ENCODE data around the gene TECPR1. TPM values are rescaled to one million over a fixed set of nuclear protein-coding genes. Genes with fewer than 3 reads are reported as not detected.

TECPR1 gene
- total RNA-seq, 1 donor from 2014 or later: 23.9 TPM

GRCh38 chr7:98203261-98203963, 48.6 kb downstream of the TECPR1 start:
- Mint-ChIP-seq H3K4me3 (ENCODE audit: unreplicated experiment) (no peak overlapping the region), H3K27ac (ENCODE audit: unreplicated experiment) (no peak overlapping the region), H3K27me3 (ENCODE audit: low read depth, unreplicated experiment) (no peaks in the 10 kb centered on the region), H3K4me1 (ENCODE audit: low read depth, unreplicated experiment) (peaks cover 17% of the 10 kb centered on the region), H3K9me3 (ENCODE audit: unreplicated experiment) (no peaks in the 10 kb centered on the region), H3K36me3 (ENCODE audit: low read depth, unreplicated experiment) (peaks cover 8% of the 10 kb centered on the region)
- Histone ChIP-seq H3K9me3 (ENCODE audit: insufficient read depth, low read depth, low read length) (no peaks in the 10 kb centered on the region), H3K4me3 (ENCODE audit: insufficient read depth, low read depth, low read length) (no peak overlapping the region), H3K36me3 (ENCODE audit: insufficient read depth, low read length) (no peaks in the 10 kb centered on the region), H3K79me2 (ENCODE audit: insufficient read depth, low read length) (peaks cover 3% of the 10 kb centered on the region), H3K27ac (ENCODE audit: low read depth, low read length) (no peak overlapping the region), H3K9ac (ENCODE audit: low read length) (no peak overlapping the region), H3K27me3 (ENCODE audit: insufficient read depth, low read length) (no peaks in the 10 kb centered on the region), H4K20me1 (ENCODE audit: insufficient read depth, low read length) (peaks cover 4% of the 10 kb centered on the region), H3K4me2 (ENCODE audit: low read length) (no peak overlapping the region), H2AFZ (ENCODE audit: low read depth, low read length) (no peak overlapping the region), H3K4me1 (ENCODE audit: insufficient read depth, low read length) (no peaks in the 10 kb centered on the region)
- TF ChIP-seq EZH2 (IDR thresholded peaks at IDR 0.05; ENCODE audit: insufficient read depth, low read length): no peak
- TF ChIP-seq CTCF (IDR thresholded peaks at IDR 0.05; ENCODE audit: insufficient read depth, low read depth, low read length): no peak
- DNase-seq (ENCODE audit: low read depth): no peak
- FAIRE-seq: no peak

- H3K4me1 ChIP-seq (ENCODE audit: insufficient read depth, low read length): no peaks in the 10 kb centered on the region
- H3K9me3 Mint-ChIP-seq (ENCODE audit: unreplicated experiment): no peaks in the 10 kb centered on the region
- TF ChIP-seq EZH2 (IDR thresholded peaks at IDR 0.05; ENCODE audit: insufficient read depth, low read length) (no peak), CTCF (IDR thresholded peaks at IDR 0.05; ENCODE audit: insufficient read depth, low read depth, low read length) (no peak)
- peaks cover 8% of the 10 kb centered on the region for H3K36me3 Mint-ChIP-seq (ENCODE audit: low read depth, unreplicated experiment)
- H3K4me3 ChIP-seq (ENCODE audit: insufficient read depth, low read depth, low read length): no peak overlapping the region
- H4K20me1 ChIP-seq (ENCODE audit: insufficient read depth, low read length): peaks cover 4% of the 10 kb centered on the region
- no peak overlapping the region for H3K27ac ChIP-seq (ENCODE audit: low read depth, low read length)
- no peaks in the 10 kb centered on the region for H3K9me3 ChIP-seq (ENCODE audit: insufficient read depth, low read depth, low read length)
- no peak overlapping the region for H3K27ac Mint-ChIP-seq (ENCODE audit: unreplicated experiment)
- no peak overlapping the region for H2AFZ ChIP-seq (ENCODE audit: low read depth, low read length)
- no peak for DNase-seq (ENCODE audit: low read depth)
- no peak overlapping the region for H3K4me2 ChIP-seq (ENCODE audit: low read length)
- no peak overlapping the region for H3K4me3 Mint-ChIP-seq (ENCODE audit: unreplicated experiment)
- H3K79me2 ChIP-seq (ENCODE audit: insufficient read depth, low read length): peaks cover 3% of the 10 kb centered on the region
- no peaks in the 10 kb centered on the region for H3K27me3 ChIP-seq (ENCODE audit: insufficient read depth, low read length)
- H3K9ac ChIP-seq (ENCODE audit: low read length): no peak overlapping the region
- H3K27me3 Mint-ChIP-seq (ENCODE audit: low read depth, unreplicated experiment): no peaks in the 10 kb centered on the region
- H3K36me3 ChIP-seq (ENCODE audit: insufficient read depth, low read length): no peaks in the 10 kb centered on the region
- H3K4me1 Mint-ChIP-seq (ENCODE audit: low read depth, unreplicated experiment): peaks cover 17% of the 10 kb centered on the region
- FAIRE-seq: no peak
Measured at GRCh38 chr7:98202367-98203195, 49.5 kb downstream of the TECPR1 start.

All from astrocyte (in vitro differentiated cells and primary cell).